Neutrophil (primary cell): ENCODE measurements around the gene APIP.

Source experiments
- H3K27ac ChIP-seq: fragments of 200-600 bp; sonication (generic); 2 replicates; pipeline ENCODE4 v1.5.1; 2016; ENCODE audit warnings: mild to moderate bottlenecking, moderate library complexity
- H3K27me3 ChIP-seq: fragments of 200-600 bp; sonication (generic); 2 replicates; pipeline ENCODE4 v1.6.0; 2016; ENCODE audit warnings: mild to moderate bottlenecking
- H3K36me3 ChIP-seq: fragments of 200-600 bp; sonication (generic); 2 replicates; pipeline ENCODE4 v1.5.1; 2017
- H3K4me1 ChIP-seq, 2 experiments: fragments of 200-600 bp in 1 of 2; sonication (generic) in 1 of 2; 1 replicate in 1 of 2; 2 replicates in 1 of 2; pipeline versions ENCODE4 v1.5.1 to v1.6.1; 2013 to 2016; ENCODE audit warnings: low read depth in 1 of 2, low read length in 1 of 2, mild to moderate bottlenecking in 1 of 2, moderate library complexity in 1 of 2; ENCODE audit not compliant: control insufficient read depth in 1 of 2, insufficient read depth in 1 of 2
- H3K4me3 ChIP-seq, 2 experiments: fragments of 200-600 bp in 1 of 2; sonication (generic) in 1 of 2; 1 replicate in 1 of 2; 2 replicates in 1 of 2; pipeline ENCODE4 v1.5.1; 2013 to 2016; ENCODE audit warnings: low read depth in 1 of 2, low read length in 1 of 2, mild to moderate bottlenecking in 1 of 2, moderate library complexity in 1 of 2
- H3K9me3 ChIP-seq: fragments of 200-600 bp; sonication (generic); 2 replicates; pipeline ENCODE4 v1.5.1; 2016
- TF ChIP-seq, protein P1 (sequence below): fragments of 200-600 bp; sonication (generic); IDR thresholded peaks from 2 replicates; pipeline ENCODE4 v1.5.1; 2016; ENCODE audit warnings: antibody characterized with exemption

The APIP gene

DNA sequence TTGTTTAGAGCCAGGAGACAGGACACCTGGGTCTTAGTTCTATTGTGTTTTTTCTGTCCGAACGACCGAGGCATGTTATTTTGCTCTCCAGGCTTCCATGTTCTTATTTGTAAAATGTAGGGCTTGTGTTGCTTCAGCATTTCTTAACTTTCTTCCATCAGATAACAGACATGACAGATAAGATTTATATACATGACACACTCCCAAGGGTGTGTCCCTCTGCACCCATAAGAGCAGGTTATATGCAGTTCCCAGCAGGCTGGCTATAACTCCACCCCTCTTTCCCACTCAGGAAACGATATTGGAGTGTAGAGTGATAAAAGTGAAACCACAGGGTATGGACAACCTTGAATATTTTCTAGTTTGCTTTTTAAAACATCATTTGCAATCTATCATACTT is 65.8 kb downstream of the APIP start:
- H3K27ac ChIP-seq = no peak overlapping the region
- peaks cover 6% of the 10 kb centered on the region for H3K27me3 ChIP-seq
- TF ChIP-seq, protein P1, sequence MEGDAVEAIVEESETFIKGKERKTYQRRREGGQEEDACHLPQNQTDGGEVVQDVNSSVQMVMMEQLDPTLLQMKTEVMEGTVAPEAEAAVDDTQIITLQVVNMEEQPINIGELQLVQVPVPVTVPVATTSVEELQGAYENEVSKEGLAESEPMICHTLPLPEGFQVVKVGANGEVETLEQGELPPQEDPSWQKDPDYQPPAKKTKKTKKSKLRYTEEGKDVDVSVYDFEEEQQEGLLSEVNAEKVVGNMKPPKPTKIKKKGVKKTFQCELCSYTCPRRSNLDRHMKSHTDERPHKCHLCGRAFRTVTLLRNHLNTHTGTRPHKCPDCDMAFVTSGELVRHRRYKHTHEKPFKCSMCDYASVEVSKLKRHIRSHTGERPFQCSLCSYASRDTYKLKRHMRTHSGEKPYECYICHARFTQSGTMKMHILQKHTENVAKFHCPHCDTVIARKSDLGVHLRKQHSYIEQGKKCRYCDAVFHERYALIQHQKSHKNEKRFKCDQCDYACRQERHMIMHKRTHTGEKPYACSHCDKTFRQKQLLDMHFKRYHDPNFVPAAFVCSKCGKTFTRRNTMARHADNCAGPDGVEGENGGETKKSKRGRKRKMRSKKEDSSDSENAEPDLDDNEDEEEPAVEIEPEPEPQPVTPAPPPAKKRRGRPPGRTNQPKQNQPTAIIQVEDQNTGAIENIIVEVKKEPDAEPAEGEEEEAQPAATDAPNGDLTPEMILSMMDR = no peak

GRCh38 chr11:34846467-34846866 is 69.7 kb downstream of the APIP start:
- Histone ChIP-seq H3K27ac (no peak overlapping the region), H3K36me3 (no peaks in the 10 kb centered on the region), H3K4me1 (no peaks in the 10 kb centered on the region), H3K9me3 (no peaks in the 10 kb centered on the region), H3K4me3 (no peak overlapping the region), H3K27me3 (peaks cover 12% of the 10 kb centered on the region)
- TF ChIP-seq, protein P1 = no peak

More for the DNA sequence above, 65.8 kb downstream of the APIP start:
- Histone ChIP-seq H3K9me3 (no peaks in the 10 kb centered on the region), H3K4me1 (no peaks in the 10 kb centered on the region), H3K36me3 (no peaks in the 10 kb centered on the region), H3K4me3 (no peak overlapping the region)

DNA sequence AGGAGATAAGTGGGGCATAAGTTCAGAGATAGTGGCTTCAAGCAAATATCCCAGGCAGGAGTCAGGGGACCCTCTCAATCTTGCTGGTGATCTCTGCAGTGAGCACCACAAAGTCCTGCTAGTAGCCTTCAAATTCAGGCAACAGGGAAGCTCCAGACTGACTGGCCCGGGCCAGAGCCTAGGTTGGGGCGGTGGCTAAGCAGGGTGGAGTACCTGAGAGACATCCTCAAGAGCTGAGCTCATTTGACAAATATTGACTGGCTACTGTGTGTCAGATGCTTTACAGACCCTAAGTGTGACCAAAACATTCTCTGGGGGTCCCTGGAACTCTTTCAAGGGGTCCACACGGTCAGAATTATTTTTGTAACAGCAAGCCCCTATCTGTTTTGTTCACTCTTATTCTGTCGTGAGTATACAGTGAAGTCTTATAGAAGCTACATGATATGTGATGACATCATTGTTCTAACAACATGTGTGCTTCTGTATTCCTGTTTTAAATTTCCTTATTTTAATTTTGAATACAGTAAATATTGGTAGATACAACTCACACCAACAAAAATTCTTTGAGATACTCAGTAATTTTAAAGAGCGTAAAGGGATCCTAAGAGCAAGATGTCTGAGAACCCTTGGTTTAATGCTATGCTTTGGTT is 71.6 kb downstream of the APIP start:
- no peak overlapping the region for H3K27ac ChIP-seq
- H3K27me3 ChIP-seq = peaks cover 12% of the 10 kb centered on the region
- TF ChIP-seq, protein P1 = no peak
- no peaks in the 10 kb centered on the region for H3K36me3 ChIP-seq
- no peaks in the 10 kb centered on the region for H3K4me1 ChIP-seq
- no peaks in the 10 kb centered on the region for H3K9me3 ChIP-seq
- H3K4me3 ChIP-seq = no peak overlapping the region

DNA sequence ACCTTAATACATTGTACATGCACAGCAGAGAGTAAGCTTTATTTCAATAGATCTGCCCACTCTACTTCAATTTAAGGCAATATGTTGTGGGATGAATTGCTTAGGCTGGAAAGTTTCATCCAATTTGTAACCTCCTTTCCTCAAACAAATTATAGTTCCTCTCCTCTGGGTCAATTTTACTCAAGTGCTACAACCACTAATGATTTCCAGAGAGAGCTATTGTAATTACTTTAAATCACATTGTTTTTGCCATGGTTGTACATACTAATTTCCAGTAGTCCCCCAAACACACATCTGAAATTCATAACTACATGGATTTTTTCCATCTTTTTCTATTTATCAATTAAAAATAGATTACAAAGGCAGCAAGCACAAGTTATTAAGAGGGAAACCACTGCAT is 72.9 kb downstream of the APIP start:
- Histone ChIP-seq H3K36me3 (no peaks in the 10 kb centered on the region), H3K4me3 (no peak overlapping the region), H3K9me3 (no peaks in the 10 kb centered on the region), H3K27ac (no peak overlapping the region), H3K27me3 (peaks cover 7% of the 10 kb centered on the region), H3K4me1 (no peaks in the 10 kb centered on the region)
- TF ChIP-seq, protein P1 = no peak

DNA sequence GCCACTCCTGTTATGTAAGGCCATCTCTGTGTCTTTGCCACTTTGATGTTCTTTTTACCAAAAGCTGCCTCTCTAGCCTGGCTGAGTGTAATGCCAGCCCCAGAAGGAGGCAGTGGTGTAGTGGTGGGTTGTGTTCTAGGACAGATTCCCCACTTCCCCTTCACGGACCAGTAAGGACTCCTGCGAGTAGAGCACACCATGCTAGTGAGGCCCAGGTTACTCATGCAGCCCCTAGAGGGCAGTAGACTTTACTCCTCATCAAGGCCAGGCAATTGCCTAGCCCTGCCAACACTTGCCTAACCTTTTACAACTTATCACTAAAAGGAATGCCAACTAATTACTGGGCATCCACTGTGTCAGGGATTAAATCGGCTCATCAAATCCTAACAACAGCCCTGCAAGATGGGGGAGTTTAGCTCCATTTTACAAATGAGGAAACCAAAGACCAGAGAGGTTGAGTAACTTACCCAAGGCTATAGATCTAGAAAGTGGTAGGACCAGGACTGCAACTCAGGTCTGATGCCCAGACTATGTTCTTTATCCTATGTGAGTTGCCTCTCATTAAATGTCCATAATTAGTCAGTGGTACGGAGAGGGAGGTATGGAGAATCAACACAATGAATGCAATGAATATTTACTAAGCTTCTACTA is 75.3 kb downstream of the APIP start:
- H3K27ac ChIP-seq = no peak overlapping the region
- TF ChIP-seq, protein P1 = no peak
- H3K36me3 ChIP-seq = no peaks in the 10 kb centered on the region
- no peaks in the 10 kb centered on the region for H3K9me3 ChIP-seq
- no peaks in the 10 kb centered on the region for H3K4me1 ChIP-seq
- H3K27me3 ChIP-seq = peaks cover 7% of the 10 kb centered on the region
- no peak overlapping the region for H3K4me3 ChIP-seq
